Endodermal cell (in vitro differentiated cells): ENCODE data around the gene CLCN2. TPM values are rescaled to one million over a fixed set of nuclear protein-coding genes. Genes with fewer than 3 reads are reported as not detected.

ENCODE experiments used
- DNase-seq: peaks from one replicate; pipeline ENCODE4 v3.0.0-alpha.2; 2017
- H3K27ac ChIP-seq: 2 replicates; pipeline ENCODE4 v1.5.1; 2013; ENCODE audit warnings: mild to moderate bottlenecking, low read depth, low read length, moderate library complexity
- H3K27me3 ChIP-seq: 2 replicates; pipeline ENCODE4 v1.6.1; 2013; ENCODE audit warnings: mild to moderate bottlenecking, low read length, moderate library complexity; ENCODE audit not compliant: insufficient read depth, control insufficient read depth, poor library complexity, severe bottlenecking
- H3K36me3 ChIP-seq: 2 replicates; pipeline ENCODE4 v1.7.0; 2013; ENCODE audit warnings: mild to moderate bottlenecking, low read length, moderate library complexity; ENCODE audit not compliant: control insufficient read depth, insufficient read depth
- H3K4me1 ChIP-seq: one replicate; pipeline ENCODE4 v1.7.0; 2013; ENCODE audit warnings: low read length; ENCODE audit not compliant: control insufficient read depth, insufficient read depth
- H3K4me3 ChIP-seq: 2 replicates; pipeline ENCODE4 v1.5.1; 2013; ENCODE audit warnings: mild to moderate bottlenecking, low read length, moderate library complexity
- H3K9ac ChIP-seq: 2 replicates; pipeline ENCODE4 v1.6.1; 2013; ENCODE audit warnings: mild to moderate bottlenecking, low read length, moderate library complexity; ENCODE audit not compliant: poor library complexity, severe bottlenecking; ENCODE audit errors: extremely low read depth
- H3K9me3 ChIP-seq: 2 replicates; pipeline ENCODE4 v1.6.1; 2013; ENCODE audit warnings: mild to moderate bottlenecking, low read length, moderate library complexity; ENCODE audit not compliant: control insufficient read depth
- H3K27ac Mint-ChIP-seq: 2 replicates; pipeline ENCODE4 v1.8.0; 2020; ENCODE audit warnings: mixed read lengths
- H3K27me3 Mint-ChIP-seq: 2 replicates; pipeline ENCODE4 v1.8.0; 2021; ENCODE audit warnings: mild to moderate bottlenecking, mixed read lengths; ENCODE audit not compliant: insufficient read depth
- H3K36me3 Mint-ChIP-seq: 2 replicates; pipeline ENCODE4 v1.8.0; 2020; ENCODE audit warnings: low read depth, mixed read lengths
- H3K4me1 Mint-ChIP-seq: 2 replicates; pipeline ENCODE4 v1.8.0; 2020; ENCODE audit warnings: mixed read lengths
- H3K4me3 Mint-ChIP-seq: 2 replicates; pipeline ENCODE4 v1.8.0; 2020; ENCODE audit warnings: mild to moderate bottlenecking, moderate library complexity, mixed read lengths
- H3K9me3 Mint-ChIP-seq: 2 replicates; pipeline ENCODE4 v1.8.0; 2020; ENCODE audit warnings: mild to moderate bottlenecking, mixed read lengths
- CTCF ChIP-seq: fragments of 200-600 bp; sonication (generic); conservative IDR thresholded peaks from 2 replicates; pipeline ENCODE4 v1.5.0; 2021; ENCODE audit warnings: antibody characterized with exemption, mild to moderate bottlenecking
- whole genome bisulfite sequencing, 2 experiments: methylation state at CpG; one replicate each; pipeline versions ENCODE4 v1.1.5 to v1.1.7; 2013; ENCODE audit warnings: missing lambda C conversion rate in 2 of 2, mixed read lengths in 1 of 2; ENCODE audit not compliant: insufficient coverage in 1 of 2, insufficient read length in 1 of 2; 5-methylcytosine and 5-hydroxymethylcytosine counted together
- total RNA-seq, 2 donors: library from RNA; stranded (reverse); fragmentation: NEBNext Ultra II Directional in 1 of 2; extraction: Animal tissue kit (Norgen Biotek cat#: 25700) in 1 of 2; gene quantifications; 2 replicates in 1 of 2; 3 replicates in 1 of 2; pipeline ENCODE4 v1.2.1, GENCODE V29; 2021

The CLCN2 gene
- total RNA-seq, 2 donors from 2014 or later: 32.4 to 38.4 TPM

- Histone ChIP-seq H3K27ac (no peak overlapping the region), H3K9me3 (no peaks in the 10 kb centered on the region), H3K4me1 (peaks cover 12% of the 10 kb centered on the region), H3K27me3 (no peaks in the 10 kb centered on the region), H3K4me3 (no peak overlapping the region), H3K36me3 (peaks cover 40% of the 10 kb centered on the region), H3K9ac (no peak overlapping the region)
- Mint-ChIP-seq H3K4me1 (peaks cover 38% of the 10 kb centered on the region), H3K27ac (no peak overlapping the region), H3K9me3 (no peaks in the 10 kb centered on the region), H3K4me3 (no peak overlapping the region), H3K36me3 (peaks cover 36% of the 10 kb centered on the region), H3K27me3 (no peaks in the 10 kb centered on the region)
- WGBS, 2 experiments: 94 to 95% methylated on average over 9 to 10 of the region's 10 CpGs
- TF ChIP-seq CTCF: no peak
- DNase-seq: no peak
These were observed 11.6 kb downstream of the CLCN2 start for GRCh38 chr3:184349563-184350470.

GRCh38 chr3:184348057-184348382 lies 13.4 kb downstream of the CLCN2 start:
- H3K4me3 Mint-ChIP-seq: no peak overlapping the region
- DNase-seq: no peak
- Histone ChIP-seq H3K4me1 (peaks cover 12% of the 10 kb centered on the region), H3K9ac (no peak overlapping the region), H3K27ac (no peak overlapping the region), H3K9me3 (no peaks in the 10 kb centered on the region), H3K4me3 (no peak overlapping the region), H3K27me3 (no peaks in the 10 kb centered on the region), H3K36me3 (peaks cover 43% of the 10 kb centered on the region)
- WGBS, 2 experiments: 83 to 94% methylated on average over 4 of the region's 4 CpGs
- no peaks in the 10 kb centered on the region for H3K9me3 Mint-ChIP-seq
- H3K4me1 Mint-ChIP-seq: peaks cover 38% of the 10 kb centered on the region
- H3K27me3 Mint-ChIP-seq: no peaks in the 10 kb centered on the region
- no peak overlapping the region for H3K27ac Mint-ChIP-seq
- no peak for TF ChIP-seq CTCF
- H3K36me3 Mint-ChIP-seq: peaks cover 39% of the 10 kb centered on the region

- DNase-seq: no peak
- H3K4me3 Mint-ChIP-seq: no peak overlapping the region
- Histone ChIP-seq H3K9me3 (no peaks in the 10 kb centered on the region), H3K36me3 (peaks cover 40% of the 10 kb centered on the region), H3K27me3 (no peaks in the 10 kb centered on the region), H3K4me1 (peaks cover 9% of the 10 kb centered on the region), H3K4me3 (no peak overlapping the region), H3K9ac (no peak overlapping the region), H3K27ac (no peak overlapping the region)
- TF ChIP-seq CTCF: no peak
- no peaks in the 10 kb centered on the region for H3K27me3 Mint-ChIP-seq
- H3K27ac Mint-ChIP-seq: no peak overlapping the region
- WGBS, 2 experiments: 92 to 94% methylated on average over 12 of the region's 12 CpGs
- H3K36me3 Mint-ChIP-seq: peaks cover 40% of the 10 kb centered on the region
- H3K4me1 Mint-ChIP-seq: peaks cover 35% of the 10 kb centered on the region
- H3K9me3 Mint-ChIP-seq: no peaks in the 10 kb centered on the region
These were observed 13.9 kb downstream of the CLCN2 start for GRCh38 chr3:184347321-184348056.
